HepG2 (cell line): ENCODE measurements around the gene TNRC18. TPM values are rescaled to one million over a fixed set of nuclear protein-coding genes. Genes with fewer than 3 reads are reported as not detected.
A peak's percentile ranks its signal among the peaks of the same experiment; 100 is the strongest.

Source experiments
- ELF3 ChIP-seq: IDR thresholded peaks from 2 replicates; pipeline ENCODE4 v1.6.1; 2016; ENCODE audit warnings: missing genetic modification reagents, missing compliant biosample characterization
- ESRRA ChIP-seq: sonication (generic); formaldehyde crosslinking; IDR thresholded peaks from 2 replicates; pipeline ENCODE4 v1.5.1; 2020; ENCODE audit warnings: mild to moderate bottlenecking, low read depth, missing genetic modification reagents
- FOXO1 ChIP-seq: sonication (generic); formaldehyde crosslinking; IDR thresholded peaks from 2 replicates; pipeline ENCODE4 v1.4.0; 2020; ENCODE audit warnings: missing genetic modification reagents
- GATAD1 ChIP-seq: IDR thresholded peaks from 2 replicates; pipeline ENCODE4 v1.6.1; 2016; ENCODE audit warnings: missing genetic modification reagents, missing compliant biosample characterization
- ISL2 ChIP-seq: sonication (generic); formaldehyde crosslinking; IDR thresholded peaks from 2 replicates; pipeline ENCODE4 v1.5.0; 2020; ENCODE audit warnings: missing genetic modification reagents
- JUND ChIP-seq: sonication (generic); formaldehyde crosslinking; IDR thresholded peaks from 2 replicates; pipeline ENCODE4 v1.8.0; 2022; ENCODE audit warnings: mild to moderate bottlenecking, missing genetic modification reagents
- ONECUT2 ChIP-seq: sonication (generic); formaldehyde crosslinking; IDR thresholded peaks from 2 replicates; pipeline ENCODE4 v1.4.0; 2020; ENCODE audit warnings: missing genetic modification reagents
- REPIN1 ChIP-seq: sonication (generic); formaldehyde crosslinking; IDR thresholded peaks from 2 replicates; pipeline ENCODE4 v1.8.0; 2022; ENCODE audit warnings: missing genetic modification reagents, low read depth, mild to moderate bottlenecking, borderline replicate concordance
- SAP130 ChIP-seq: IDR thresholded peaks from 2 replicates; pipeline ENCODE4 v1.6.1; 2016; ENCODE audit warnings: low read depth
- ZBTB38 ChIP-seq: sonication (generic); formaldehyde crosslinking; IDR thresholded peaks from 2 replicates; pipeline ENCODE4 v1.5.1; 2020; ENCODE audit warnings: mild to moderate bottlenecking, missing genetic modification reagents
- ZMYM4 ChIP-seq: sonication (generic); formaldehyde crosslinking; IDR thresholded peaks from 2 replicates; pipeline ENCODE4 v1.8.1; 2023; ENCODE audit warnings: mild to moderate bottlenecking, missing genetic modification reagents
- ZNF558 ChIP-seq: sonication (generic); formaldehyde crosslinking; IDR thresholded peaks from 2 replicates; pipeline ENCODE4 v1.9.0; 2022; ENCODE audit warnings: mild to moderate bottlenecking, missing genetic modification reagents, borderline replicate concordance
- ZNF614 ChIP-seq: IDR thresholded peaks from 2 replicates; pipeline ENCODE4 v1.6.1; 2018; ENCODE audit warnings: missing biosample characterization, missing genetic modification reagents, inconsistent platforms, borderline replicate concordance
- ZNF777 ChIP-seq: sonication (generic); formaldehyde crosslinking; IDR thresholded peaks from 2 replicates; pipeline ENCODE4 v1.4.0; 2020; ENCODE audit warnings: missing genetic modification reagents
- ZSCAN21 ChIP-seq: sonication (generic); formaldehyde crosslinking; IDR thresholded peaks from 2 replicates; pipeline ENCODE4 v1.8.0; 2022; ENCODE audit warnings: mild to moderate bottlenecking, missing genetic modification reagents, moderate library complexity, borderline replicate concordance
- polyA plus RNA-seq, 8 experiments: library from polyadenylated mRNA; depleted of rRNA in 3 of 8; stranded (reverse) in 7 of 8; unstranded in 1 of 8; fragments of >200 nt; fragmentation: Illumina TruSeq in 4 of 8; extraction: Trizol in 4 of 8; gene quantifications; 2 replicates each; pipeline versions ENCODE4 v1.2.1 to v1.2.3, GENCODE V29; 2011 to 2016; ENCODE audit warnings: low read depth in 4 of 8, missing spikeins in 1 of 8, mixed read lengths in 1 of 8; ENCODE audit not compliant: insufficient read depth in 1 of 8
- total RNA-seq, 5 experiments: library from RNA; depleted of rRNA; stranded (reverse); fragments of >200 nt; fragmentation: Illumina TruSeq; extraction: Trizol; gene quantifications; 2 replicates each; pipeline ENCODE4 v1.2.3, GENCODE V29; 2016; ENCODE audit warnings: low read depth in 1 of 5
- TF ChIP-seq, protein P1 (sequence below): sonication (generic); formaldehyde crosslinking; IDR thresholded peaks from 2 replicates; pipeline ENCODE4 v1.9.0; 2022; ENCODE audit warnings: missing genetic modification reagents, mild to moderate bottlenecking, borderline replicate concordance
- TF ChIP-seq, protein P2 (sequence below): sonication (generic); formaldehyde crosslinking; IDR thresholded peaks from 2 replicates; pipeline ENCODE4 v1.9.0; 2022; ENCODE audit warnings: low read depth, missing genetic modification reagents

Gene TNRC18
- total and polyA plus RNA-seq, 2 of the 13 experiments (the other 11 are each of a cell fraction or from before 2014, with no cell fraction given), result 11.7 to 17.4 TPM

DNA sequence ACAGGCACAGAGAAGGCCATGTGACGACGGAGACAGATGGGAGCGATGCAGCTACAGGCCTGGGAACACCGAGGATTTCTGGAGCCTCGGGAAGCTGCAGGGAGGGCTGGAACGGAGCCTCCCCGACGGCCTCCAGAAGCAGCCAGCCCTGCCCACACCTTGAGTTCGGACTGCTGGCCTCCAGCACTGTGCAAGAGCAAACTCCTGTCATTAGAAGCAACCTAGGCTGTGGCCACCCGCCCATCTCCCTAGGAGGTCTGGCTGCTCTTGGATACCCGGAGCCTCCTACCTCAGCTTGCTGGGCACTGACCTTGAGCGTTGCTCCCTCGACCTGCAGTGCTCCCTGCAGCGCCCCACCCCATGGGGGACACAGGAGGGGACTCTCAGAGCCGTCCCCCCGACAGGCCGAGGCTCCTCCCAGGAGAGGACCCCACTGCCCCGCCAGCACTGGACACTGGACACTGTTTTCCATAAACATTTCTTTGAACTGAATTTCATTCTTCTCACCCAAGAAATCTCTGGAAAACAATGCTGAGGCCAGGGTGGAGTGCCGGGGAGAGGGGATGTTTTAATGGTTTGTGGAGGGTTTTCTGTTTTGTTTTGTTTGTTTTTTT is 22.5 kb upstream of the TNRC18 start (continued):
- TF ChIP-seq REPIN1 (CRISPR knock-in tag) (peak; percentile 57; the same call in 1 of the 2 replicates), JUND (CRISPR knock-in tag) (no peak), ONECUT2 (no peak), ZBTB38 (CRISPR knock-in tag) (peak; percentile 45; the same call in 1 of the 2 replicates), ZNF614 (CRISPR knock-in tag) (0 out of 2 replicates have a peak, but pooled peaks have one; percentile 13), ELF3 (peak; percentile 45; the same call in 1 of the 2 replicates), GATAD1 (CRISPR knock-in tag) (0 out of 2 replicates have a peak, but pooled peaks have one; percentile 23), ZNF777 (peak; percentile 90), FOXO1 (CRISPR knock-in tag) (0 out of 2 replicates have a peak, but pooled peaks have one; percentile 34), ZNF558 (CRISPR knock-in tag) (no peak), ZSCAN21 (CRISPR knock-in tag) (no peak), ISL2 (CRISPR knock-in tag) (0 out of 2 replicates have a peak, but pooled peaks have one; percentile 11), ESRRA (CRISPR knock-in tag) (peak; percentile 93), ZMYM4 (CRISPR knock-in tag) (peak; percentile 20; the same call in 1 of the 2 replicates), SAP130 (CRISPR knock-in tag) (peak; percentile 64)
- TF ChIP-seq, protein P1, sequence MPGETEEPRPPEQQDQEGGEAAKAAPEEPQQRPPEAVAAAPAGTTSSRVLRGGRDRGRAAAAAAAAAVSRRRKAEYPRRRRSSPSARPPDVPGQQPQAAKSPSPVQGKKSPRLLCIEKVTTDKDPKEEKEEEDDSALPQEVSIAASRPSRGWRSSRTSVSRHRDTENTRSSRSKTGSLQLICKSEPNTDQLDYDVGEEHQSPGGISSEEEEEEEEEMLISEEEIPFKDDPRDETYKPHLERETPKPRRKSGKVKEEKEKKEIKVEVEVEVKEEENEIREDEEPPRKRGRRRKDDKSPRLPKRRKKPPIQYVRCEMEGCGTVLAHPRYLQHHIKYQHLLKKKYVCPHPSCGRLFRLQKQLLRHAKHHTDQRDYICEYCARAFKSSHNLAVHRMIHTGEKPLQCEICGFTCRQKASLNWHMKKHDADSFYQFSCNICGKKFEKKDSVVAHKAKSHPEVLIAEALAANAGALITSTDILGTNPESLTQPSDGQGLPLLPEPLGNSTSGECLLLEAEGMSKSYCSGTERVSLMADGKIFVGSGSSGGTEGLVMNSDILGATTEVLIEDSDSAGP (CRISPR knock-in tag), result peak; percentile 70
- TF ChIP-seq, protein P2, sequence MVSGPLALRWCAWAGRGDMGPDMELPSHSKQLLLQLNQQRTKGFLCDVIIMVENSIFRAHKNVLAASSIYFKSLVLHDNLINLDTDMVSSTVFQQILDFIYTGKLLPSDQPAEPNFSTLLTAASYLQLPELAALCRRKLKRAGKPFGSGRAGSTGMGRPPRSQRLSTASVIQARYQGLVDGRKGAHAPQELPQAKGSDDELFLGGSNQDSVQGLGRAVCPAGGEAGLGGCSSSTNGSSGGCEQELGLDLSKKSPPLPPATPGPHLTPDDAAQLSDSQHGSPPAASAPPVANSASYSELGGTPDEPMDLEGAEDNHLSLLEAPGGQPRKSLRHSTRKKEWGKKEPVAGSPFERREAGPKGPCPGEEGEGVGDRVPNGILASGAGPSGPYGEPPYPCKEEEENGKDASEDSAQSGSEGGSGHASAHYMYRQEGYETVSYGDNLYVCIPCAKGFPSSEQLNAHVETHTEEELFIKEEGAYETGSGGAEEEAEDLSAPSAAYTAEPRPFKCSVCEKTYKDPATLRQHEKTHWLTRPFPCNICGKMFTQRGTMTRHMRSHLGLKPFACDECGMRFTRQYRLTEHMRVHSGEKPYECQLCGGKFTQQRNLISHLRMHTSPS (CRISPR knock-in tag), result peak; percentile 40; the same call in 1 of the 2 replicates
